Measurements from ENCODE around the gene GRID2. TPM values are rescaled to one million over a fixed set of nuclear protein-coding genes. Genes with fewer than 3 reads are reported as not detected.

Gene GRID2
- total RNA-seq, 2 donors from 2014 or later: 27.3 to 40.4 TPM

GRCh38 chr4:93740890-93741289 is 1437.1 kb downstream of the GRID2 start:
- Histone ChIP-seq H3K36me3 (ENCODE audit: control insufficient read depth, insufficient read depth, low read length) (no peaks in the 10 kb centered on the region), H3K27me3 (ENCODE audit: control insufficient read depth, insufficient read depth, low read length, poor library complexity, severe bottlenecking) (no peaks in the 10 kb centered on the region), H3K4me3 (ENCODE audit: low read length) (no peak overlapping the region), H3K9me3 (ENCODE audit: control insufficient read depth, low read length) (no peaks in the 10 kb centered on the region), H3K9ac (ENCODE audit: extremely low read depth, low read length, poor library complexity, severe bottlenecking) (no peak overlapping the region), H3K4me1 (ENCODE audit: control insufficient read depth, insufficient read depth, low read length) (peaks cover 18% of the 10 kb centered on the region), H3K27ac (ENCODE audit: low read depth, low read length) (no peak overlapping the region)
- no peak overlapping the region for H3K4me3 Mint-ChIP-seq
- H3K27me3 Mint-ChIP-seq (ENCODE audit: insufficient read depth): no peaks in the 10 kb centered on the region
- no peak for DNase-seq
- TF ChIP-seq CTCF (conservative IDR thresholded peaks at IDR 0.05): no peak
- no peaks in the 10 kb centered on the region for H3K9me3 Mint-ChIP-seq
- H3K4me1 Mint-ChIP-seq: peaks cover 30% of the 10 kb centered on the region
- no peaks in the 10 kb centered on the region for H3K36me3 Mint-ChIP-seq (ENCODE audit: low read depth)
- no peak overlapping the region for H3K27ac Mint-ChIP-seq

GRCh38 chr4:93743022-93743421 is 1439.3 kb downstream of the GRID2 start:
- no peak for TF ChIP-seq CTCF (conservative IDR thresholded peaks at IDR 0.05)
- H3K4me3 ChIP-seq (ENCODE audit: low read length): no peak overlapping the region
- H3K36me3 ChIP-seq (ENCODE audit: control insufficient read depth, insufficient read depth, low read length): no peaks in the 10 kb centered on the region
- H3K27me3 ChIP-seq (ENCODE audit: control insufficient read depth, insufficient read depth, low read length, poor library complexity, severe bottlenecking): no peaks in the 10 kb centered on the region
- Mint-ChIP-seq H3K9me3 (no peaks in the 10 kb centered on the region), H3K27ac (no peak overlapping the region), H3K27me3 (ENCODE audit: insufficient read depth) (no peaks in the 10 kb centered on the region), H3K4me1 (peaks cover 31% of the 10 kb centered on the region), H3K36me3 (ENCODE audit: low read depth) (no peaks in the 10 kb centered on the region), H3K4me3 (no peak overlapping the region)
- H3K9me3 ChIP-seq (ENCODE audit: control insufficient read depth, low read length): no peaks in the 10 kb centered on the region
- no peak overlapping the region for H3K9ac ChIP-seq (ENCODE audit: extremely low read depth, low read length, poor library complexity, severe bottlenecking)
- 99 to 100% methylated on average over 2 of the region's 2 CpGs for WGBS, 2 experiments (ENCODE audit: insufficient coverage in 1 of 2, insufficient read length in 1 of 2)
- DNase-seq: no peak
- peaks cover 19% of the 10 kb centered on the region for H3K4me1 ChIP-seq (ENCODE audit: control insufficient read depth, insufficient read depth, low read length)
- H3K27ac ChIP-seq (ENCODE audit: low read depth, low read length): no peak overlapping the region

DNA sequence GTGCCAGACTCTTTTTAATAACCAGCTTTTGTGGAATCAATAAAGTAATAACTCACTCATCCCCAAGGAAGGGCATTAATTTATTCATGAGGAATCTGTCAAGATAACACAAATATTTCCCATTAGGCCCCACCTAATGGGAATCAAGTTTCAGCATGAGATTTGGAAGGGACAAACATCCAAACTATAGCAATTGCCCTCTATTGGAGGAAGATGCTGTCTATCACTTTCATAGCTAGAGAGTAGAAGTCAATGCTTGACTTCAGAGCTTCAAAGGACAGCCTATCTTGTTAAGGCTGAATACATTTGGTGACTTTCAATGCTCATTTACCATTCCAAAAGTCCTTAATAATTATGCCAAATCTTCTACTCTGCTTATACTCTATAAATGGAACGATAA is 1439.9 kb downstream of the GRID2 start:
- Histone ChIP-seq H3K9ac (ENCODE audit: extremely low read depth, low read length, poor library complexity, severe bottlenecking) (no peak overlapping the region), H3K4me1 (ENCODE audit: control insufficient read depth, insufficient read depth, low read length) (peaks cover 14% of the 10 kb centered on the region), H3K36me3 (ENCODE audit: control insufficient read depth, insufficient read depth, low read length) (no peaks in the 10 kb centered on the region), H3K27ac (ENCODE audit: low read depth, low read length) (no peak overlapping the region), H3K9me3 (ENCODE audit: control insufficient read depth, low read length) (no peaks in the 10 kb centered on the region), H3K4me3 (ENCODE audit: low read length) (no peak overlapping the region), H3K27me3 (ENCODE audit: control insufficient read depth, insufficient read depth, low read length, poor library complexity, severe bottlenecking) (no peaks in the 10 kb centered on the region)
- Mint-ChIP-seq H3K4me1 (peaks cover 31% of the 10 kb centered on the region), H3K36me3 (ENCODE audit: low read depth) (no peaks in the 10 kb centered on the region), H3K4me3 (no peak overlapping the region), H3K27me3 (ENCODE audit: insufficient read depth) (no peaks in the 10 kb centered on the region), H3K27ac (no peak overlapping the region), H3K9me3 (no peaks in the 10 kb centered on the region)
- TF ChIP-seq CTCF (conservative IDR thresholded peaks at IDR 0.05): no peak
- no peak for DNase-seq
- 86 to 95% methylated on average over 1 of the region's 1 CpG for WGBS, 2 experiments (ENCODE audit: insufficient coverage in 1 of 2, insufficient read length in 1 of 2)
